HG02943 (cell line): ENCODE measurements around the gene WNT2B.
A peak's percentile ranks its signal among the peaks of the same experiment; 100 is the strongest.
"Not testable (repeated sequence)": the region's sequence is repeated elsewhere in the genome, so short reads cannot be mapped to it uniquely, and the experiment has no call there.

Experiments
- ATAC-seq: cut with Tn5 transposase; IDR thresholded peaks from one replicate; pipeline ENCODE4 v1.9.1; 2021; ENCODE audit warnings: mild to moderate bottlenecking, low read depth, moderate library complexity; ENCODE audit not compliant: unreplicated experiment

Gene WNT2B

GRCh38 chr1:112508278-112509004 is at the start of gene WNT2B:
TSS of gene WNT2B (plus strand) at chr1:112508965. CDS start at chr1:112509263, 298 bp downstream.
- ATAC-seq = peak; percentile 55

GRCh38 chr1:112460615-112461014 is 48.1 kb upstream of the WNT2B start:
- no peak for ATAC-seq

GRCh38 chr1:112461200-112461871 is 47.4 kb upstream of the WNT2B start:
- no peak for ATAC-seq

GRCh38 chr1:112462953-112463279 is 45.8 kb upstream of the WNT2B start:
- no peak for ATAC-seq

DNA sequence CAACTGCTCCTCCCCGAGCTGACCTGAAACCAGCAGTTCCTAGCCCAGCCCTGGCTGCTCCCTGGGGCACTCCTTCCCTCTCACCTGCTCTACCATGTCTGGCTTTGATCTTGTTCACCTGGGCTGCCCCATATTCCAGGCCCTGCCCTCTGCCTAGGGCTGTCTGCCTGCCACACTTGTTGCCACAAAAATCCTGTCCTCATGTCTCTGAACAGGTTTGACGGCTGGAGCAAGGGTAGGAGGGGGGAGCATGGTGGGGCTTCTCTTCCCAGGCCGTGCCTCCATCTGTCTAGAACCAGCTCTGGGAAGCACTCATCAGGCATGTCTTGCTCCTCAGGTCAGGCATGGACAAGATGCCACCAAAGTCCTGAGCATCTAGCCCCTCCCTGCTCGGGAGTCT is 44.3 kb upstream of the WNT2B start:
- no peak for ATAC-seq

DNA sequence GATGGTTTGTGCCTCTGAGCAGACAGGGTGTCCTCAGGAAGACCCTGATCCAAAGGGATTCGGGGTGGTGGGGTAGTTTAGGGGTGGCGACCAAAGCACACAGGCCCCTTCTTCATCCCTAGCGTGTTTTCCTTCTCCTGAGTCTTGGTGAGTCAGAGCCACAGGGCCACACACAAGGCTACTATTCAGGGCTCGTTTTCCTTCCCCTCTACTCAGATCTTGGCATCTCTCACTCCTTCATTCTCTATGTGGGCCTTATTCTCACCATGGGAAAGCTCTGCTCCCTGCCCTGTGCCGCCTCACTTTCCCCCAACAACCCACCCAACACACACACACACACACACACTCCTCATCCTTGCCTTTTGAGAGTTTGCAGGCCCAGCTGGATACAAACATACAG is 43.6 kb upstream of the WNT2B start:
- no peak for ATAC-seq

DNA sequence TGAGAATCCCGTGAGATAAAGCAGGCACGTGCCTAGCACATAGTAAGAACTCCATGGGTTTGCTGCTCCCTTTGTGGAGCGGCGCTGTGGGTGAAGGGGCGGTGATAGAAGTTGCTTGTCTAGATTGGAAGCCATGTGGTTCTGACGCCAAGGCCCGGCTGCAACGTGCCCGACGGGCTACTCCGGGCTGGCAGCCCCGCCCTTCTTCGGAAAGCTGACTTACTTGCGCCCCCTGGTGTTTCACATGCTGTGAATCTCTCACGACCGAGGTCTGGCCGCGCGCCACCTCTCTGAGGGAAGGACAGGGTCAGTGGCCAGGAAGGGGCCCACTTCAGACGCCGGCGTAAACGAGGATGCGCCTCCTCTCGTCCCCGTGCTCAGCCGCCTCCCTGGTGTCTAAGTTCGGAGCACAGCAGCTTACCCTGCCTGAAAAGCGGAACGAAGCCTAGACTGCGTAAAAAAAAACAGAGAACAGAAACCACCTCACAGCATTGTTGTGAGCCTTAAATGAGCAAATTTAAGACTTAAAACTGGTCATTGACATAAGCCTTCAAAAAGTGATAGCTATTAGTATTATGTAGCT is 42.6 kb upstream of the WNT2B start:
- ATAC-seq = peak; percentile 81

- not testable (repeated sequence) for ATAC-seq
Observed at GRCh38 chr1:112470324-112470723, 38.4 kb upstream of the WNT2B start.

- no peak for ATAC-seq
Observed at GRCh38 chr1:112470966-112471365, 37.8 kb upstream of the WNT2B start.

- ATAC-seq = no peak
Observed at GRCh38 chr1:112472142-112472541, 36.6 kb upstream of the WNT2B start.

DNA sequence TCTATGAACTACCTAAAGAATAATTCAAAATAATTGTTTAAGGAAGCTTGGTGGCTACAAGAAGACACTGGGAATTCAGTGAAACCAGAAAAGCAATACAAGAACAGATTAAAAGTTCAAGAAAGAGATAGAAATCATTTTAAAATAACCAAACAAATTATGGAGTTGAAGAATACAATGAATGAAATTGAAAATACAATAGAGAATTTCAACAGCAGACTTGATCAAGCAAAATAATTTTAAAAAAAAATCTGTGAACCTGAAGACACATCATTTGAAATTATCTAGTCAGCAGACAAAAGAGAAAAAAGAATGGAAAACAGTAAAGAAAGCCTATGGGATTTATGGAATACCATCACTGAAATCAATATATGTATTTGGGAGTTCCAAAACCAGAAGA is 31.2 kb upstream of the WNT2B start:
- ATAC-seq = no peak

DNA sequence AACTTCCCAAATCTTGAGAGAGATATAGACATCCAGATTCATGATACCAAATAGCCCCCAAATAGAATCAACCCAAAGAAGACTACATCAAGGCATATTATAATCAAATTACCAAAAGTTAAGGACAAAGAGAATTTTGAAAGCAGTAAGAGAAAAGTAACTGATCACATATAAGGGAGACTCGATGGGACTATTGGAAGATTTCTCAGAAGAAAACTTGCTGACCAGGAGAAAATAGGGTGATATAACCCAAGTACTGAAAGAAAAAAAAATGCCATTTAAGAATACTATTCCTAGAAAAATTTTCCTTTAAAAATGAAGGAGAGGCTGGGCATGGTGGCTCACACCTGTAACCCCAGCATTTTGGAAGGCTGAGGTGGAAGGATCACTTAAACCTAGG is 30.5 kb upstream of the WNT2B start:
- no peak for ATAC-seq

- not testable (repeated sequence) for ATAC-seq
Observed at GRCh38 chr1:112486063-112486462, 22.7 kb upstream of the WNT2B start.

GRCh38 chr1:112487686-112488085 is 21.1 kb upstream of the WNT2B start:
- not testable (repeated sequence) for ATAC-seq

- ATAC-seq = no peak
Observed at GRCh38 chr1:112488141-112488540, 20.6 kb upstream of the WNT2B start.

DNA sequence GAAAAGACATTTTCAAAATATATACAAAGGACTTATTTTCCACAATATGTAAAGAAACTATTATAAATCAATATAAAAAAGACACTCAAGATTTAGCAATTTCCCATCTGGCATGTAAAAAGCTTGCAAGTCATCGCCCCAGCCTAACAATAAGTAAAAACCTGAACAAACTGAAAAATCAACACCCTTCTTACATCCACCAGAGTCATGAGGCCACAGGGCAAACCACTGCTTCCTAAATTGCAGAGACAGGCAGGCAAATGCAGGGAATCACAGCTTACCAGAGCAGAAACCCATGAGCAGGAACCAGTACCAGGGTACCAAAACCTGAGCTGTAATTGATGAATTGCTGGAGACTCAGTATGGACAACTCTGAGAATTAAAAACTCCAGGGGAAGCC is 16.7 kb upstream of the WNT2B start:
- ATAC-seq = no peak

- ATAC-seq = no peak
Observed at GRCh38 chr1:112493351-112493750, 15.4 kb upstream of the WNT2B start.

DNA sequence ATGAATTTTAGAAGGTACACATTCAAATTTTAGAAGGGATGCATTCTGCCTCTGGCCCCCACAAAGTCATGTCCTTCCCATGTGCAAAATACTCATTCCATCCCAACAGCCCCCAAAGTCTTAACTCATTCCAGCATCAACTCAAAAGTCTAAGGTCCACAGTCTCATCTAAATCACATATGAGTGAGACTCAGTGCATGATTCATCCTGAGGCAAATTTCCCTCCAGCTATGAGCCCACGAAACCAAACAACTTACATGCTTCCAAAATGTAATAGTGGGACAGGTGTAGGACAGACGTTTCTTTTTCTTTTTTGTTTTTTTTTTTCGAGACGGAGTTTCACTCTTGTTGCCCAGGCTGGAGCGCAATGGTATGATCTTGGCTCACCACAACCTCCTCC is 12.5 kb upstream of the WNT2B start:
- no peak for ATAC-seq

GRCh38 chr1:112501810-112502641 is 6.7 kb upstream of the WNT2B start:
- ATAC-seq = no peak

DNA sequence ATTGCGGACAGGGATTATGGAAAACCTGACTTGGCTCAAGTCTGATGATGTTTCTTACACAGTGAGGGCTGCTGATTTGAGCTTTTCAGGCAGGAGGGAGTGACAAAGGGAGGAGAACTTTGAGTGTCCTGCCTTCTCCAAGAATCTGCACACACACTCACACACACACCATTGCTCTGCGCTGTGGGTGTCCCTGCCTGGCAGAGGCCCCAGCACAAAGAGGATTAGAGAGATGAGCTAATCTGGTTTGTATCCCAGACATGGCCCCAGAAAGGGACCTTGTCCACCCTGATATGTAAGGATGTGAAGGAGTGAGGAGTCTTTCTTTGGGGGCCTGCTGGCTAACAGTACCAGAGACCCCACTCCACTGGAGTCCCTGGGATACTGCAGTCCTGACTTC is 5.9 kb upstream of the WNT2B start:
- ATAC-seq = no peak

DNA sequence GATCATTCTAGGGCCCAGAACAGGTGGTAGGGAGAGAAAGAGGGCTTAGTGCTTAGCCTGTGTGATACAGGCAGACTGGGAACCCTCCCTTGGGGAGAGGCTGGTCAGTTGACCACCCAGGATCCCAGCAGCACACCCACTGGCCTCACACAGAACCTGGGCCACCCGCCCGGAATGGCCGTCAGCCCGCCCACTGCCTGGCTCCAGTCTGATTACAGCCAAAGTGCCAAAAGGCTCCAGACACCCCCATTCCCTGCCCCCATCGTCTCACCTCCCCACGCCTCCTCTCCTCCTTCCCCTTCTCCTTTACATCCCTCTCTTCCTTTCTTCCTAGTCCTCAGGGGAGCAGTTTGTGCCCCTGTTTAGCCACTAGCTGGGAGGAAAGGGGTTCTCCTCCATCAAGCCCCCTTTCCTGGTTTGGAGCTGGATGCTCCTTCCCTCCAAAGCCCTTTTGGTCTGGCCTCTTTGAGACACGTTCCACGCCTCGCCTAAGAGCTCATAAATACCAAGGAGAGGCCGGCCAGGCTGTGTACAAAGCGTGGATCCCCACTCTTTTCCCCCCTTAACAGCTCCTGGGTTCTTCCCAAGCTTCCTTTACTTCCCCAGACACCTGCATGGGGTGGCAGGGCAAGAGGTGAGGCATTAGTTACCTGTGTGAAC is 4.6 kb upstream of the WNT2B start:
- ATAC-seq = no peak
